ENCODE measurements around the gene MRGPRD.
A peak's percentile ranks its signal among the peaks of the same experiment; 100 is the strongest.

Gene MRGPRD

GRCh38 chr11:68946416-68947090 is 34.2 kb downstream of the MRGPRD start:
- H3K4me3 ChIP-seq (replicated peaks; ENCODE audit: low read depth, low read length): no peak overlapping the region
- TF ChIP-seq, protein P1, sequence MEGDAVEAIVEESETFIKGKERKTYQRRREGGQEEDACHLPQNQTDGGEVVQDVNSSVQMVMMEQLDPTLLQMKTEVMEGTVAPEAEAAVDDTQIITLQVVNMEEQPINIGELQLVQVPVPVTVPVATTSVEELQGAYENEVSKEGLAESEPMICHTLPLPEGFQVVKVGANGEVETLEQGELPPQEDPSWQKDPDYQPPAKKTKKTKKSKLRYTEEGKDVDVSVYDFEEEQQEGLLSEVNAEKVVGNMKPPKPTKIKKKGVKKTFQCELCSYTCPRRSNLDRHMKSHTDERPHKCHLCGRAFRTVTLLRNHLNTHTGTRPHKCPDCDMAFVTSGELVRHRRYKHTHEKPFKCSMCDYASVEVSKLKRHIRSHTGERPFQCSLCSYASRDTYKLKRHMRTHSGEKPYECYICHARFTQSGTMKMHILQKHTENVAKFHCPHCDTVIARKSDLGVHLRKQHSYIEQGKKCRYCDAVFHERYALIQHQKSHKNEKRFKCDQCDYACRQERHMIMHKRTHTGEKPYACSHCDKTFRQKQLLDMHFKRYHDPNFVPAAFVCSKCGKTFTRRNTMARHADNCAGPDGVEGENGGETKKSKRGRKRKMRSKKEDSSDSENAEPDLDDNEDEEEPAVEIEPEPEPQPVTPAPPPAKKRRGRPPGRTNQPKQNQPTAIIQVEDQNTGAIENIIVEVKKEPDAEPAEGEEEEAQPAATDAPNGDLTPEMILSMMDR (IDR thresholded peaks at IDR 0.05; ENCODE audit: low read depth, low read length, missing control alignments): no peak
- peak; percentile 32 for DNase-seq (ENCODE audit: extremely low read depth, low read depth)

- no peak for DNase-seq (ENCODE audit: extremely low read depth, low read depth)
- H3K4me3 ChIP-seq (replicated peaks; ENCODE audit: low read depth, low read length): no peak overlapping the region
- TF ChIP-seq, protein P1 (IDR thresholded peaks at IDR 0.05; ENCODE audit: low read depth, low read length, missing control alignments): no peak
Observed at GRCh38 chr11:68942751-68943271, 38.0 kb downstream of the MRGPRD start.

DNA sequence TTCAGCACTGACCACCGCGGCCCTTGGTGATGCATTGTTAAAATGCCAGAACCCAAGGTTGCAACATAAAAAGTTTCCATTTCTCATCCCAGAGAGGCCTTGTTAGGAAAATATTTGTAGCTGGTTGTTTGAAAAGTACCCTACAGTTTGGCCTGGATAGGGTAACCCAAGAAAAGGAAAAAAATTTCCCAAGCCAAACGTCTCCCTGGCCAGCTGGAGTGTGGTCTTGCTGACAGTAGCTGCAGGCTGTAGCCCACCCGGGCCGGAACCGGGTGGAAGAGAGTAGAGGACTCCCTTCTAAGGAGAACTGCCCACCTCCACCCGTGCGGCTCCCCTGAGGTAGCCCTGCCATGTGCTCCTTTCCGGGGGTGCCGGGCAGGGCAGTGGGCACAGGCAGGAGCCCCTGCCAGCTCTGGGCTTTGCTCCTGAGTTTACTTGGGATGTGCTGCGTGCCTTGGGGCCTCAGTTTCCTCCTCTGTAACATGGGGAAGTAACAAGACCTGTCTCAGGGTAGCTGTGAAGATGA is 38.6 kb downstream of the MRGPRD start:
- TF ChIP-seq, protein P1 (IDR thresholded peaks at IDR 0.05; ENCODE audit: low read depth, low read length, missing control alignments): no peak
- DNase-seq (ENCODE audit: extremely low read depth, low read depth): no peak
- H3K4me3 ChIP-seq (replicated peaks; ENCODE audit: low read depth, low read length): no peak overlapping the region

GRCh38 chr11:68941324-68942094 is 39.3 kb downstream of the MRGPRD start:
- TF ChIP-seq, protein P1 (IDR thresholded peaks at IDR 0.05; ENCODE audit: low read depth, low read length, missing control alignments): no peak
- DNase-seq (ENCODE audit: extremely low read depth, low read depth): no peak
- no peak overlapping the region for H3K4me3 ChIP-seq (replicated peaks; ENCODE audit: low read depth, low read length)

DNA sequence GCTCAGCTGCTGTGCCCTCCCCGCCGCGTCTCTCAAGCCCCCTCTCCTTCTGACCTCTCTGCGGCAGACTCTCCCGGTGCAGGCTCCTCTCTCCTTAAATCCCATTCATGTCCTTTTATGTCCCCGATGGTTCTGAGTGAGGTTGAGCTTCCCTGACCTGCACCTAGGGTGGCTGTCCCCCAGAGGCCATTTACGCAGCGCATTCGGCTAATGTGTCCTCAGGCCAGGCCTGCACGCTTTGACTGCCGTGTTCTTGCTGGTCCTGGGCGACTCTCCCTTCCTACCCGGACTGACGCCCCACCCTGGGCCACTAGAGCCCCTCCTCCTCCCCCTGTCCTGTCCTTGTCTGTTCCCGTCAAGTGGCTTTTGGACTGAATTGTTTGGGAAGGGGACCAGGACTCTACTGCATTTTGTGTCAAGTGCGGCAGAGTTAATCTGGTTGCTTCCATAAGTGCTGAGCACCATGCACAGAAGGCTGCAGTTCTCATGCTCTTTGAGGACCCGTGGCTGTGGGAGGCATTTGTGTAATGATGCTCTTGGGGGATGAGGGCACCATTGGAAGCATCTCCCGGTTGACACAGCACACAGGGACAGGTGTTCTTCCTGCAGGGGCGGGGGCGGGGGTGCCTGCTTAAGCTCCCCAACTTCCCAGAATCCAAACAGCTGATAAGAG is 40.0 kb downstream of the MRGPRD start:
- no peak overlapping the region for H3K4me3 ChIP-seq (replicated peaks; ENCODE audit: low read depth, low read length)
- DNase-seq (ENCODE audit: extremely low read depth, low read depth): no peak
- TF ChIP-seq, protein P1 (IDR thresholded peaks at IDR 0.05; ENCODE audit: low read depth, low read length, missing control alignments): no peak
